GM19455 (cell line): Measurements from ENCODE around the gene MYOC.
"Not testable (repeated sequence)": the region's sequence is repeated elsewhere in the genome, so short reads cannot be mapped to it uniquely, and the experiment has no call there.

Source experiments
- ATAC-seq: cut with Tn5 transposase; IDR thresholded peaks from one replicate; pipeline ENCODE4 v1.9.1; 2021; ENCODE audit not compliant: unreplicated experiment

Gene MYOC

GRCh38 chr1:171654201-171654941, 1.9 kb upstream of the MYOC start:
- ATAC-seq = no peak

GRCh38 chr1:171653796-171654195, 1.3 kb upstream of the MYOC start:
- ATAC-seq = no peak

- ATAC-seq = no peak
These were observed 6.3 kb downstream of the MYOC start for GRCh38 chr1:171646249-171646560.

GRCh38 chr1:171645553-171646248, 6.8 kb downstream of the MYOC start:
- no peak for ATAC-seq

- ATAC-seq = peak; percentile 77
These were observed 7.5 kb downstream of the MYOC start for GRCh38 chr1:171644805-171645483.

- ATAC-seq = no peak
These were observed 9.3 kb downstream of the MYOC start for GRCh38 chr1:171643156-171643555.

- ATAC-seq = no peak
These were observed 10.3 kb downstream of the MYOC start for GRCh38 chr1:171642197-171642596.

- no peak for ATAC-seq
These were observed 11.2 kb downstream of the MYOC start for GRCh38 chr1:171641076-171641864.

GRCh38 chr1:171640225-171640624, 12.3 kb downstream of the MYOC start:
- ATAC-seq = no peak

GRCh38 chr1:171637928-171638576, 14.4 kb downstream of the MYOC start:
- ATAC-seq = no peak

- ATAC-seq = no peak
These were observed 16.3 kb downstream of the MYOC start for GRCh38 chr1:171636141-171636540.

- ATAC-seq = no peak
These were observed 16.8 kb downstream of the MYOC start for GRCh38 chr1:171635661-171636060.

GRCh38 chr1:171628225-171628624, 24.3 kb downstream of the MYOC start:
- no peak for ATAC-seq

GRCh38 chr1:171627020-171627419, 25.5 kb downstream of the MYOC start:
- no peak for ATAC-seq

- no peak for ATAC-seq
These were observed 27.3 kb downstream of the MYOC start for GRCh38 chr1:171625225-171625624.

- ATAC-seq = no peak
These were observed 28.7 kb downstream of the MYOC start for GRCh38 chr1:171623651-171624331.

GRCh38 chr1:171622152-171622462, 30.4 kb downstream of the MYOC start, which contains the start of gene MYOCOS:
Gene MYOCOS (plus strand): TSS chr1:171622243. CDS start chr1:171623884, 1,641 bp downstream.
- ATAC-seq = no peak

- no peak for ATAC-seq
These were observed 35.9 kb downstream of the MYOC start for GRCh38 chr1:171616586-171616985.

GRCh38 chr1:171615122-171615906, 37.2 kb downstream of the MYOC start:
- ATAC-seq = not testable (repeated sequence)

- no peak for ATAC-seq
These were observed 39.2 kb downstream of the MYOC start for GRCh38 chr1:171613282-171613681.
